Activated CD4-positive, alpha-beta memory T cell treated with anti-CD3 and anti-CD28 coated beads, Interleukin-2, amount 10 ng/mL, durations not matched to agents 7 days and 5 days (primary cell): ENCODE measurements around the gene STK32B. TPM values are rescaled to one million over a fixed set of nuclear protein-coding genes. Genes with fewer than 3 reads are reported as not detected.

ENCODE experiments used
- CTCF ChIA-PET: fragments of 350-600 bp; sonication (Branson Sonifier 250); formaldehyde crosslinking; loops from one replicate; lab custom pipeline; 2021; ENCODE audit warnings: antibody characterized with exemption, inconsistent platforms; lab: Charles Lee
- POLR2A ChIA-PET: fragments of 350-600 bp; sonication (Branson Sonifier 250); formaldehyde crosslinking; loops from one replicate; lab custom pipeline; 2021; ENCODE audit warnings: antibody characterized with exemption; lab: Charles Lee
- DNase-seq: peaks from one replicate; pipeline ENCODE4 v3.0.0-alpha.2; 2020
- H3K27ac Mint-ChIP-seq: one replicate; pipeline ENCODE4 v1.8.0; 2021; ENCODE audit warnings: mild to moderate bottlenecking, mixed read lengths
- H3K27me3 Mint-ChIP-seq: one replicate; pipeline ENCODE4 v1.8.0; 2021; ENCODE audit warnings: mixed read lengths
- H3K36me3 Mint-ChIP-seq: one replicate; pipeline ENCODE4 v1.8.0; 2021; ENCODE audit warnings: low read depth, mixed read lengths
- H3K4me1 Mint-ChIP-seq: one replicate; pipeline ENCODE4 v1.8.0; 2021; ENCODE audit warnings: mixed read lengths
- H3K4me3 Mint-ChIP-seq: one replicate; pipeline ENCODE4 v1.8.0; 2021; ENCODE audit warnings: mild to moderate bottlenecking, mixed read lengths
- H3K9me3 Mint-ChIP-seq: one replicate; pipeline ENCODE4 v1.8.0; 2021; ENCODE audit warnings: mixed read lengths
- total RNA-seq, 2 experiments: library from RNA; stranded (reverse); gene quantifications; one replicate each; pipeline ENCODE4 v1.2.3, GENCODE V29; 2021

The STK32B gene
- total RNA-seq, 2 experiments from 2014 or later: not detected

- DNase-seq: no peak
- H3K4me3 Mint-ChIP-seq: no peak overlapping the region
- no peak overlapping the region for H3K27ac Mint-ChIP-seq
- H3K9me3 Mint-ChIP-seq: peaks cover 8% of the 10 kb centered on the region
- H3K27me3 Mint-ChIP-seq: no peaks in the 10 kb centered on the region
- CTCF ChIA-PET: no interaction called here
- POLR2A ChIA-PET: no interaction called here
- H3K4me1 Mint-ChIP-seq: no peaks in the 10 kb centered on the region
- H3K36me3 Mint-ChIP-seq: no peaks in the 10 kb centered on the region
These were observed 473.4 kb downstream of the STK32B start for GRCh38 chr4:5524446-5525299.

GRCh38 chr4:5526080-5526846, 475.0 kb downstream of the STK32B start:
- Mint-ChIP-seq H3K27me3 (no peaks in the 10 kb centered on the region), H3K4me1 (no peaks in the 10 kb centered on the region), H3K9me3 (peaks cover 8% of the 10 kb centered on the region), H3K36me3 (no peaks in the 10 kb centered on the region), H3K27ac (no peak overlapping the region), H3K4me3 (no peak overlapping the region)
- POLR2A ChIA-PET: no interaction called here
- no peak for DNase-seq
- CTCF ChIA-PET: no interaction called here

- Mint-ChIP-seq H3K27ac (no peak overlapping the region), H3K4me1 (no peaks in the 10 kb centered on the region), H3K27me3 (no peaks in the 10 kb centered on the region), H3K9me3 (peaks cover 9% of the 10 kb centered on the region), H3K4me3 (no peak overlapping the region), H3K36me3 (no peaks in the 10 kb centered on the region)
- no peak for DNase-seq
- CTCF ChIA-PET: no interaction called here
- POLR2A ChIA-PET: no interaction called here
These were observed 475.9 kb downstream of the STK32B start for GRCh38 chr4:5527211-5527610.

- H3K4me3 Mint-ChIP-seq: no peak overlapping the region
- DNase-seq: no peak
- H3K4me1 Mint-ChIP-seq: no peaks in the 10 kb centered on the region
- ChIA-PET CTCF (no interaction called here), POLR2A (no interaction called here)
- H3K27me3 Mint-ChIP-seq: no peaks in the 10 kb centered on the region
- peaks cover 9% of the 10 kb centered on the region for H3K9me3 Mint-ChIP-seq
- H3K36me3 Mint-ChIP-seq: no peaks in the 10 kb centered on the region
- no peak overlapping the region for H3K27ac Mint-ChIP-seq
These were observed 476.8 kb downstream of the STK32B start for GRCh38 chr4:5528031-5528436.

GRCh38 chr4:5532100-5532499, 480.8 kb downstream of the STK32B start:
- ChIA-PET CTCF (no interaction called here), POLR2A (no interaction called here)
- Mint-ChIP-seq H3K4me3 (no peak overlapping the region), H3K27ac (no peak overlapping the region), H3K4me1 (no peaks in the 10 kb centered on the region), H3K27me3 (no peaks in the 10 kb centered on the region), H3K9me3 (peaks cover 20% of the 10 kb centered on the region), H3K36me3 (no peaks in the 10 kb centered on the region)
- DNase-seq: no peak

GRCh38 chr4:5539584-5539983, 488.3 kb downstream of the STK32B start:
- Mint-ChIP-seq H3K27me3 (no peaks in the 10 kb centered on the region), H3K9me3 (peaks cover 7% of the 10 kb centered on the region), H3K4me1 (no peaks in the 10 kb centered on the region), H3K36me3 (no peaks in the 10 kb centered on the region), H3K27ac (no peak overlapping the region), H3K4me3 (no peak overlapping the region)
- no peak for DNase-seq
- ChIA-PET POLR2A (no interaction called here), CTCF (no interaction called here)

- ChIA-PET CTCF (no interaction called here), POLR2A (no interaction called here)
- H3K9me3 Mint-ChIP-seq: peaks cover 2% of the 10 kb centered on the region
- DNase-seq: no peak
- H3K36me3 Mint-ChIP-seq: no peaks in the 10 kb centered on the region
- no peaks in the 10 kb centered on the region for H3K27me3 Mint-ChIP-seq
- H3K4me3 Mint-ChIP-seq: no peak overlapping the region
- no peaks in the 10 kb centered on the region for H3K4me1 Mint-ChIP-seq
- no peak overlapping the region for H3K27ac Mint-ChIP-seq
These were observed 489.9 kb downstream of the STK32B start for GRCh38 chr4:5541169-5541568.

- Mint-ChIP-seq H3K4me3 (no peak overlapping the region), H3K27ac (no peak overlapping the region), H3K36me3 (no peaks in the 10 kb centered on the region), H3K4me1 (no peaks in the 10 kb centered on the region), H3K9me3 (peaks cover 2% of the 10 kb centered on the region), H3K27me3 (no peaks in the 10 kb centered on the region)
- CTCF ChIA-PET: no interaction called here
- no peak for DNase-seq
- POLR2A ChIA-PET: no interaction called here
These were observed 492.4 kb downstream of the STK32B start for GRCh38 chr4:5543681-5544080.

- POLR2A ChIA-PET: no interaction called here
- CTCF ChIA-PET: no interaction called here
- no peak for DNase-seq
- H3K27me3 Mint-ChIP-seq: no peaks in the 10 kb centered on the region
- H3K36me3 Mint-ChIP-seq: no peaks in the 10 kb centered on the region
- no peak overlapping the region for H3K27ac Mint-ChIP-seq
- H3K9me3 Mint-ChIP-seq: peaks cover 4% of the 10 kb centered on the region
- no peaks in the 10 kb centered on the region for H3K4me1 Mint-ChIP-seq
- H3K4me3 Mint-ChIP-seq: no peak overlapping the region
These were observed 493.5 kb downstream of the STK32B start for GRCh38 chr4:5544762-5545161.

GRCh38 chr4:5545271-5545670, 494.0 kb downstream of the STK32B start:
- H3K27me3 Mint-ChIP-seq: no peaks in the 10 kb centered on the region
- POLR2A ChIA-PET: no interaction called here
- no peak overlapping the region for H3K4me3 Mint-ChIP-seq
- H3K27ac Mint-ChIP-seq: no peak overlapping the region
- peaks cover 8% of the 10 kb centered on the region for H3K9me3 Mint-ChIP-seq
- CTCF ChIA-PET: no interaction called here
- no peaks in the 10 kb centered on the region for H3K36me3 Mint-ChIP-seq
- no peak for DNase-seq
- H3K4me1 Mint-ChIP-seq: no peaks in the 10 kb centered on the region

- CTCF ChIA-PET: no interaction called here
- no peaks in the 10 kb centered on the region for H3K27me3 Mint-ChIP-seq
- no peak overlapping the region for H3K27ac Mint-ChIP-seq
- DNase-seq: no peak
- POLR2A ChIA-PET: no interaction called here
- H3K4me1 Mint-ChIP-seq: no peaks in the 10 kb centered on the region
- H3K4me3 Mint-ChIP-seq: no peak overlapping the region
- no peaks in the 10 kb centered on the region for H3K36me3 Mint-ChIP-seq
- peaks cover 11% of the 10 kb centered on the region for H3K9me3 Mint-ChIP-seq
These were observed 496.5 kb downstream of the STK32B start for GRCh38 chr4:5547651-5548249.
